GM06990 (cell line): ENCODE data around the gene E2F3.

Experiments
- DNase-seq: peaks from one replicate; pipeline ENCODE4 v3.0.0-alpha.2; 2011; ENCODE audit not compliant: insufficient read length; ENCODE audit errors: extremely low read depth
- H3K27me3 ChIP-seq: replicated peaks from 2 replicates; pipeline ENCODE4 v1.6.0; 2011; ENCODE audit warnings: low read length; ENCODE audit not compliant: control insufficient read depth, insufficient read depth
- H3K36me3 ChIP-seq: 2 replicates; pipeline ENCODE4 v1.5.1; 2011; ENCODE audit warnings: low read length; ENCODE audit not compliant: control insufficient read depth, insufficient read depth
- H3K4me3 ChIP-seq: replicated peaks from 2 replicates; pipeline ENCODE4 v1.5.1; 2011; ENCODE audit warnings: low read depth, mild to moderate bottlenecking, control low read depth, low read length
- TF ChIP-seq, protein P1 (sequence below): IDR thresholded peaks from 2 replicates; pipeline ENCODE4 v1.5.1; 2011; ENCODE audit warnings: low read length, control low read depth, mild to moderate bottlenecking, inconsistent platforms; ENCODE audit not compliant: insufficient read depth, poor library complexity, severe bottlenecking

Gene E2F3

GRCh38 chr6:20454204-20454824, 52.6 kb downstream of the E2F3 start:
- DNase-seq = no peak

GRCh38 chr6:20455251-20455940, 53.7 kb downstream of the E2F3 start:
- no peak overlapping the region for H3K4me3 ChIP-seq
- TF ChIP-seq, protein P1, sequence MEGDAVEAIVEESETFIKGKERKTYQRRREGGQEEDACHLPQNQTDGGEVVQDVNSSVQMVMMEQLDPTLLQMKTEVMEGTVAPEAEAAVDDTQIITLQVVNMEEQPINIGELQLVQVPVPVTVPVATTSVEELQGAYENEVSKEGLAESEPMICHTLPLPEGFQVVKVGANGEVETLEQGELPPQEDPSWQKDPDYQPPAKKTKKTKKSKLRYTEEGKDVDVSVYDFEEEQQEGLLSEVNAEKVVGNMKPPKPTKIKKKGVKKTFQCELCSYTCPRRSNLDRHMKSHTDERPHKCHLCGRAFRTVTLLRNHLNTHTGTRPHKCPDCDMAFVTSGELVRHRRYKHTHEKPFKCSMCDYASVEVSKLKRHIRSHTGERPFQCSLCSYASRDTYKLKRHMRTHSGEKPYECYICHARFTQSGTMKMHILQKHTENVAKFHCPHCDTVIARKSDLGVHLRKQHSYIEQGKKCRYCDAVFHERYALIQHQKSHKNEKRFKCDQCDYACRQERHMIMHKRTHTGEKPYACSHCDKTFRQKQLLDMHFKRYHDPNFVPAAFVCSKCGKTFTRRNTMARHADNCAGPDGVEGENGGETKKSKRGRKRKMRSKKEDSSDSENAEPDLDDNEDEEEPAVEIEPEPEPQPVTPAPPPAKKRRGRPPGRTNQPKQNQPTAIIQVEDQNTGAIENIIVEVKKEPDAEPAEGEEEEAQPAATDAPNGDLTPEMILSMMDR = no peak
- H3K27me3 ChIP-seq = no peaks in the 10 kb centered on the region
- DNase-seq = no peak
- peaks cover 4% of the 10 kb centered on the region for H3K36me3 ChIP-seq

More at GRCh38 chr6:20454204-20454824, 52.6 kb downstream of the E2F3 start:
- H3K27me3 ChIP-seq = no peaks in the 10 kb centered on the region
- H3K36me3 ChIP-seq = peaks cover 4% of the 10 kb centered on the region
- H3K4me3 ChIP-seq = no peak overlapping the region
- TF ChIP-seq, protein P1 = no peak

- no peaks in the 10 kb centered on the region for H3K27me3 ChIP-seq
- TF ChIP-seq, protein P1 = no peak
- no peak for DNase-seq
- H3K36me3 ChIP-seq = peaks cover 3% of the 10 kb centered on the region
- no peak overlapping the region for H3K4me3 ChIP-seq
Measured at GRCh38 chr6:20458027-20458894, 56.6 kb downstream of the E2F3 start.

GRCh38 chr6:20459682-20460081, 58.0 kb downstream of the E2F3 start:
- Histone ChIP-seq H3K4me3 (no peak overlapping the region), H3K36me3 (no peaks in the 10 kb centered on the region; the same call in none of the 2 replicates), H3K27me3 (no peaks in the 10 kb centered on the region)
- no peak for DNase-seq
- TF ChIP-seq, protein P1 = no peak

DNA sequence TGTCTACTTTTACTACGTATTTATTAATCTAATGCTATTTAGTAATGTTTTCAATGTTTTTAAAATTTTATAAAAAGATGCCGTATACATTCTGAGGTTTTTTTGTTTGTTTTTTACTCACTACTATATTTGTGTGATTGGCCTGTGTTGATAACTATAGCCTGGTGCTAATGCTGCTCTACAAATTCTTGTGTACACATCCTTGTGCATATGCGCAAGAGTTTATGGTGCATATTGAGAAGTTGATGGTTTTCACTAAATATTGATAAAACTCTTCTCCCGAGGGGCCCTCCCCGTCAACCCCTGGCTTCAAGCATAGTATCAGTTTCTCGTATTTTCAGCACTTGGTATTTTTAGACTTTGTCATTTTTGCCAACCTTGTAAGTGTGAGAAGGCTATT, 59.9 kb downstream of the E2F3 start:
- no peaks in the 10 kb centered on the region for H3K27me3 ChIP-seq
- DNase-seq = no peak
- TF ChIP-seq, protein P1 = no peak
- H3K36me3 ChIP-seq = no peaks in the 10 kb centered on the region; the same call in none of the 2 replicates
- H3K4me3 ChIP-seq = no peak overlapping the region
